Measurements from ENCODE around the gene USP12.
A peak's percentile ranks its signal among the peaks of the same experiment; 100 is the strongest.
"Not testable (repeated sequence)": the region's sequence is repeated elsewhere in the genome, so short reads cannot be mapped to it uniquely, and the experiment has no call there.

Gene USP12

GRCh38 chr13:27148900-27149299 is 22.7 kb downstream of the USP12 start:
- Mint-ChIP-seq H3K27me3 (no peaks in the 10 kb centered on the region), H3K27ac (peak overlapping the region; percentile 82), H3K4me1 (ENCODE audit: low read depth) (peaks cover 73% of the 10 kb centered on the region), H3K36me3 (peaks cover 17% of the 10 kb centered on the region), H3K9me3 (ENCODE audit: low read depth) (no peaks in the 10 kb centered on the region), H3K4me3 (peak overlapping the region; percentile 56)

- H3K27ac Mint-ChIP-seq, result peak overlapping the region; percentile 98
- H3K4me1 Mint-ChIP-seq (ENCODE audit: low read depth), result peaks cover 74% of the 10 kb centered on the region
- no peaks in the 10 kb centered on the region for H3K27me3 Mint-ChIP-seq
- H3K4me3 Mint-ChIP-seq, result peak overlapping the region; percentile 80
- H3K36me3 Mint-ChIP-seq, result peaks cover 18% of the 10 kb centered on the region
- peaks cover 3% of the 10 kb centered on the region for H3K9me3 Mint-ChIP-seq (ENCODE audit: low read depth)
Measured at GRCh38 chr13:27147530-27148170, 24.0 kb downstream of the USP12 start.

- peaks cover 22% of the 10 kb centered on the region for H3K36me3 Mint-ChIP-seq
- H3K27me3 Mint-ChIP-seq, result no peaks in the 10 kb centered on the region
- no peak overlapping the region for H3K4me3 Mint-ChIP-seq
- H3K27ac Mint-ChIP-seq, result peak overlapping the region; percentile 25
- H3K4me1 Mint-ChIP-seq (ENCODE audit: low read depth), result peaks cover 64% of the 10 kb centered on the region
- peaks cover 7% of the 10 kb centered on the region for H3K9me3 Mint-ChIP-seq (ENCODE audit: low read depth)
Measured at GRCh38 chr13:27141746-27142145, 29.9 kb downstream of the USP12 start.

GRCh38 chr13:27141159-27141558 is 30.5 kb downstream of the USP12 start:
- H3K36me3 Mint-ChIP-seq, result peaks cover 22% of the 10 kb centered on the region
- H3K9me3 Mint-ChIP-seq (ENCODE audit: low read depth); H3K4me3 Mint-ChIP-seq; H3K27me3 Mint-ChIP-seq: not testable (repeated sequence)
- H3K4me1 Mint-ChIP-seq (ENCODE audit: low read depth), result peaks cover 59% of the 10 kb centered on the region
- peak overlapping the region; percentile 10 for H3K27ac Mint-ChIP-seq

- peaks cover 55% of the 10 kb centered on the region for H3K4me1 Mint-ChIP-seq (ENCODE audit: low read depth)
- no peaks in the 10 kb centered on the region for H3K27me3 Mint-ChIP-seq
- H3K36me3 Mint-ChIP-seq, result peaks cover 16% of the 10 kb centered on the region
- H3K4me3 Mint-ChIP-seq, result no peak overlapping the region
- no peak overlapping the region for H3K27ac Mint-ChIP-seq
- peaks cover 7% of the 10 kb centered on the region for H3K9me3 Mint-ChIP-seq (ENCODE audit: low read depth)
Measured at GRCh38 chr13:27140060-27140459, 31.6 kb downstream of the USP12 start.

- no peak overlapping the region for H3K27ac Mint-ChIP-seq
- H3K9me3 Mint-ChIP-seq (ENCODE audit: low read depth), result peaks cover 7% of the 10 kb centered on the region
- H3K27me3 Mint-ChIP-seq, result no peaks in the 10 kb centered on the region
- peaks cover 15% of the 10 kb centered on the region for H3K36me3 Mint-ChIP-seq
- H3K4me3 Mint-ChIP-seq, result no peak overlapping the region
- peaks cover 58% of the 10 kb centered on the region for H3K4me1 Mint-ChIP-seq (ENCODE audit: low read depth)
Measured at GRCh38 chr13:27139565-27139964, 32.0 kb downstream of the USP12 start.

- Mint-ChIP-seq H3K4me1 (ENCODE audit: low read depth) (peaks cover 64% of the 10 kb centered on the region), H3K9me3 (ENCODE audit: low read depth) (peaks cover 6% of the 10 kb centered on the region), H3K27ac (peak overlapping the region; percentile 46), H3K27me3 (no peaks in the 10 kb centered on the region), H3K36me3 (peaks cover 14% of the 10 kb centered on the region), H3K4me3 (no peak overlapping the region)
Measured at GRCh38 chr13:27138457-27139093, 33.0 kb downstream of the USP12 start.

GRCh38 chr13:27137759-27138158 is 33.9 kb downstream of the USP12 start:
- Mint-ChIP-seq H3K4me1 (ENCODE audit: low read depth) (peaks cover 66% of the 10 kb centered on the region), H3K36me3 (peaks cover 12% of the 10 kb centered on the region), H3K27me3 (no peaks in the 10 kb centered on the region), H3K27ac (peak overlapping the region; percentile 66), H3K9me3 (ENCODE audit: low read depth) (peaks cover 4% of the 10 kb centered on the region), H3K4me3 (no peak overlapping the region)

- Mint-ChIP-seq H3K27ac (peak overlapping the region; percentile 68), H3K36me3 (peaks cover 12% of the 10 kb centered on the region), H3K4me1 (ENCODE audit: low read depth) (peaks cover 80% of the 10 kb centered on the region), H3K27me3 (no peaks in the 10 kb centered on the region), H3K4me3 (no peak overlapping the region), H3K9me3 (ENCODE audit: low read depth) (peaks cover 5% of the 10 kb centered on the region)
Measured at GRCh38 chr13:27135023-27135422, 36.6 kb downstream of the USP12 start.

- Mint-ChIP-seq H3K9me3 (ENCODE audit: low read depth) (peaks cover 5% of the 10 kb centered on the region), H3K4me3 (no peak overlapping the region), H3K4me1 (ENCODE audit: low read depth) (peaks cover 81% of the 10 kb centered on the region), H3K27me3 (no peaks in the 10 kb centered on the region), H3K36me3 (peaks cover 12% of the 10 kb centered on the region), H3K27ac (peak overlapping the region; percentile 68)
Measured at GRCh38 chr13:27133889-27134288, 37.7 kb downstream of the USP12 start.

GRCh38 chr13:27132538-27132937 is 39.1 kb downstream of the USP12 start:
- peaks cover 5% of the 10 kb centered on the region for H3K9me3 Mint-ChIP-seq (ENCODE audit: low read depth)
- peaks cover 83% of the 10 kb centered on the region for H3K4me1 Mint-ChIP-seq (ENCODE audit: low read depth)
- H3K4me3 Mint-ChIP-seq, result peak overlapping the region; percentile 71
- H3K36me3 Mint-ChIP-seq, result peaks cover 12% of the 10 kb centered on the region
- peak overlapping the region; percentile 88 for H3K27ac Mint-ChIP-seq
- no peaks in the 10 kb centered on the region for H3K27me3 Mint-ChIP-seq

GRCh38 chr13:27131906-27132305 is 39.7 kb downstream of the USP12 start:
- H3K27ac Mint-ChIP-seq, result peak overlapping the region; percentile 88
- H3K4me1 Mint-ChIP-seq (ENCODE audit: low read depth), result peaks cover 84% of the 10 kb centered on the region
- H3K27me3 Mint-ChIP-seq, result no peaks in the 10 kb centered on the region
- H3K9me3 Mint-ChIP-seq (ENCODE audit: low read depth), result peaks cover 5% of the 10 kb centered on the region
- peak overlapping the region; percentile 71 for H3K4me3 Mint-ChIP-seq
- H3K36me3 Mint-ChIP-seq, result peaks cover 12% of the 10 kb centered on the region

- no peaks in the 10 kb centered on the region for H3K27me3 Mint-ChIP-seq
- peaks cover 12% of the 10 kb centered on the region for H3K36me3 Mint-ChIP-seq
- H3K9me3 Mint-ChIP-seq (ENCODE audit: low read depth), result peaks cover 5% of the 10 kb centered on the region
- peak overlapping the region; percentile 71 for H3K4me3 Mint-ChIP-seq
- peak overlapping the region; percentile 88 for H3K27ac Mint-ChIP-seq
- peaks cover 89% of the 10 kb centered on the region for H3K4me1 Mint-ChIP-seq (ENCODE audit: low read depth)
Measured at GRCh38 chr13:27130979-27131623, 40.5 kb downstream of the USP12 start.

- H3K27ac Mint-ChIP-seq, result peak overlapping the region; percentile 88
- peaks cover 12% of the 10 kb centered on the region for H3K36me3 Mint-ChIP-seq
- H3K9me3 Mint-ChIP-seq (ENCODE audit: low read depth), result peaks cover 5% of the 10 kb centered on the region
- peaks cover 86% of the 10 kb centered on the region for H3K4me1 Mint-ChIP-seq (ENCODE audit: low read depth)
- H3K27me3 Mint-ChIP-seq, result no peaks in the 10 kb centered on the region
- H3K4me3 Mint-ChIP-seq, result peak overlapping the region; percentile 71
Measured at GRCh38 chr13:27130223-27130978, 41.2 kb downstream of the USP12 start.

Measured in activated naive CD8-positive, alpha-beta T cell (primary cell).